Liver (tissue), 9 donors: Measurements from ENCODE around the gene EPHA6. TPM values are rescaled to one million over a fixed set of nuclear protein-coding genes. Genes with fewer than 3 reads are reported as not detected.

Experiments used
- DNase-seq: peaks from one replicate; pipeline ENCODE4 v3.0.0-alpha.2; 2017; ENCODE audit warnings: low spot score
- H3K27ac ChIP-seq, 2 donors: one replicate each; pipeline ENCODE4 v1.7.0; 2013; ENCODE audit warnings: inconsistent platforms in 2 of 2, low read length in 2 of 2, control low read depth in 1 of 2, low read depth in 1 of 2, mild to moderate bottlenecking in 1 of 2
- H3K27me3 ChIP-seq, 4 donors: one replicate each; pipeline versions ENCODE4 v1.6.1 to v1.7.0; 2013; ENCODE audit warnings: low read length in 3 of 4, inconsistent platforms in 1 of 4, mild to moderate bottlenecking in 1 of 4, moderate library complexity in 1 of 4; ENCODE audit not compliant: control insufficient read depth in 4 of 4, insufficient read depth in 4 of 4
- H3K36me3 ChIP-seq, 4 donors: one replicate each; pipeline versions ENCODE4 v1.6.1 to v1.7.0; 2013; ENCODE audit warnings: low read length in 3 of 4, mild to moderate bottlenecking in 3 of 4, low read depth in 1 of 4, moderate library complexity in 1 of 4; ENCODE audit not compliant: control insufficient read depth in 4 of 4, insufficient read depth in 3 of 4
- H3K4me1 ChIP-seq, 4 donors: one replicate each; pipeline versions ENCODE4 v1.6.1 to v1.7.0; 2013; ENCODE audit warnings: low read length in 3 of 4, mild to moderate bottlenecking in 3 of 4, moderate library complexity in 1 of 4; ENCODE audit not compliant: control insufficient read depth in 4 of 4, insufficient read depth in 4 of 4
- H3K4me3 ChIP-seq, 3 donors: one replicate each; pipeline versions ENCODE4 v1.6.1 to v1.7.0; 2013; ENCODE audit warnings: low read length in 3 of 3, control low read depth in 1 of 3, low read depth in 1 of 3, mild to moderate bottlenecking in 1 of 3
- H3K9ac ChIP-seq, 2 donors: one replicate each; pipeline ENCODE4 v1.7.0; 2013; ENCODE audit warnings: low read length in 2 of 2, mild to moderate bottlenecking in 2 of 2, moderate library complexity in 2 of 2, control low read depth in 1 of 2, low read depth in 1 of 2
- H3K9me3 ChIP-seq, 4 donors: one replicate each; pipeline versions ENCODE4 v1.6.1 to v1.7.0; 2013; ENCODE audit warnings: low read length in 3 of 4; ENCODE audit not compliant: control insufficient read depth in 4 of 4
- ATF3 ChIP-seq: IDR thresholded peaks from 2 replicates; pipeline ENCODE4 v1.6.1; 2016; ENCODE audit warnings: antibody characterized with exemption
- CTCF ChIP-seq: fragments of 150-350 bp; IDR thresholded peaks from 2 replicates; pipeline ENCODE4 v1.5.1; 2017; ENCODE audit warnings: improper control_type of control experiment, low read depth, low read length; ENCODE audit not compliant: missing input control
- EGR1 ChIP-seq, 2 donors: IDR thresholded peaks; 2 replicates each; pipeline ENCODE4 v1.6.1; 2016 to 2018; ENCODE audit warnings: antibody characterized with exemption in 2 of 2, low read depth in 2 of 2
- FOXA2 ChIP-seq: IDR thresholded peaks from 2 replicates; pipeline ENCODE4 v1.6.1; 2016; ENCODE audit warnings: antibody characterized with exemption
- GABPA ChIP-seq, 2 donors: IDR thresholded peaks in 1 of 2; conservative IDR thresholded peaks in 1 of 2; 2 replicates each; pipeline ENCODE4 v1.6.1; 2016; ENCODE audit warnings: antibody characterized with exemption in 2 of 2, mild to moderate bottlenecking in 1 of 2, moderate library complexity in 1 of 2
- HNF4A ChIP-seq, 2 donors: conservative IDR thresholded peaks; 2 replicates each; pipeline ENCODE4 v1.6.1; 2016; ENCODE audit warnings: antibody characterized with exemption in 2 of 2, mild to moderate bottlenecking in 2 of 2
- HNF4G ChIP-seq: IDR thresholded peaks from 2 replicates; pipeline ENCODE4 v1.6.1; 2016; ENCODE audit warnings: antibody characterized with exemption
- JUND ChIP-seq, 2 donors: IDR thresholded peaks; 2 replicates each; pipeline ENCODE4 v1.6.1; 2016; ENCODE audit warnings: antibody characterized with exemption in 2 of 2
- NR2F2 ChIP-seq: IDR thresholded peaks from 2 replicates; pipeline ENCODE4 v1.6.1; 2016; ENCODE audit warnings: antibody characterized with exemption
- RAD21 ChIP-seq, 2 donors: IDR thresholded peaks; 2 replicates each; pipeline ENCODE4 v1.6.1; 2016; ENCODE audit warnings: antibody characterized with exemption in 2 of 2, mild to moderate bottlenecking in 2 of 2
- REST ChIP-seq: IDR thresholded peaks from 2 replicates; pipeline ENCODE4 v1.6.1; 2016; ENCODE audit warnings: antibody characterized with exemption, mild to moderate bottlenecking
- TAF1 ChIP-seq: conservative IDR thresholded peaks from 2 replicates; pipeline ENCODE4 v1.6.1; 2016; ENCODE audit warnings: antibody characterized with exemption, mild to moderate bottlenecking
- YY1 ChIP-seq: IDR thresholded peaks from 2 replicates; pipeline ENCODE4 v1.6.1; 2016; ENCODE audit warnings: antibody characterized with exemption, mild to moderate bottlenecking
- ZBTB33 ChIP-seq: IDR thresholded peaks from 2 replicates; pipeline ENCODE4 v1.6.1; 2016; ENCODE audit warnings: antibody characterized with exemption
- WGBS: extraction: QIAGEN DNeasy Blood & Tissue Kit; methylation state at CpG from one replicate; pipeline ENCODE4 v1.1.7; 2013; 5-methylcytosine and 5-hydroxymethylcytosine counted together
- polyA plus RNA-seq, 2 donors: library from polyadenylated mRNA; stranded (reverse) in 1 of 2; unstranded in 1 of 2; fragments of 200-250 nt in 1 of 2; fragments of >200 nt in 1 of 2; fragmentation: Nextera tagmentation in 1 of 2; extraction: Ambion mirVana in 1 of 2; gene quantifications; one replicate each; pipeline versions ENCODE4 v1.2.1 to v1.2.3, GENCODE V29; 2013 to 2015
- total RNA-seq, 2 donors: library from RNA; depleted of rRNA; stranded (reverse); fragments of >200 nt; gene quantifications; one replicate each; pipeline ENCODE4 v1.2.3, GENCODE V29; 2014
- donor health status: healthy.
- donor health status: healthy.
- donor health status: healthy.
- donor health status: healthy.
- donor health status: healthy.

The EPHA6 gene
- total and polyA plus RNA-seq, 4 donors, result 0.05 to 0.17 (median 0.05) TPM; not detected in 1

- TF ChIP-seq CTCF (no peak), ATF3 (no peak), YY1 (no peak), RAD21 (IDR thresholded peaks at IDR 0.05) (no peak), HNF4A (conservative IDR thresholded peaks at IDR 0.05) (no peak), FOXA2 (no peak), JUND (IDR thresholded peaks at IDR 0.05) (no peak), GABPA (IDR thresholded peaks at IDR 0.05 in 1 of 2, conservative IDR thresholded peaks at IDR 0.05 in 1 of 2) (no peak)
Measured at GRCh38 chr3:96966181-96966929, 152.0 kb downstream of the EPHA6 start (continued).

- H3K36me3 ChIP-seq, result no peaks in the 10 kb centered on the region
- no peaks in the 10 kb centered on the region for H3K27me3 ChIP-seq
- H3K4me3 ChIP-seq, result no peak overlapping the region
- H3K27ac ChIP-seq, result no peak overlapping the region
- TF ChIP-seq NR2F2 (no peak), HNF4G (no peak), YY1 (no peak), CTCF (no peak)
- no peaks in the 10 kb centered on the region for H3K4me1 ChIP-seq
- H3K9ac ChIP-seq, result no peak overlapping the region
- WGBS, result 58% methylated on average over 2 of the region's 2 CpGs
- H3K9me3 ChIP-seq, result no peaks in the 10 kb centered on the region
- no peak for DNase-seq
Measured at GRCh38 chr3:96970211-96970610, 155.8 kb downstream of the EPHA6 start.

- H3K9me3 ChIP-seq, result no peaks in the 10 kb centered on the region
- H3K36me3 ChIP-seq, result no peaks in the 10 kb centered on the region
- TF ChIP-seq CTCF (no peak), EGR1 (IDR thresholded peaks at IDR 0.05; ENCODE audit: low read depth in 2 of 2) (no peak), TAF1 (no peak), RAD21 (IDR thresholded peaks at IDR 0.05) (no peak), YY1 (no peak), JUND (IDR thresholded peaks at IDR 0.05) (no peak), HNF4G (no peak), GABPA (IDR thresholded peaks at IDR 0.05 in 1 of 2, conservative IDR thresholded peaks at IDR 0.05 in 1 of 2) (no peak), ATF3 (no peak), ZBTB33 (no peak), REST (no peak), NR2F2 (no peak), FOXA2 (no peak)
- H3K9ac ChIP-seq, result no peak overlapping the region
- no peak for DNase-seq
- H3K4me1 ChIP-seq, result no peaks in the 10 kb centered on the region
- no peaks in the 10 kb centered on the region for H3K27me3 ChIP-seq
- H3K4me3 ChIP-seq, result no peak overlapping the region
- H3K27ac ChIP-seq, result no peak overlapping the region
Measured at GRCh38 chr3:96977671-96978070, 163.3 kb downstream of the EPHA6 start.
